Loucy (cell line): Measurements from ENCODE around the gene MYBBP1A.

Experiments used
- H2AFZ ChIP-seq: fragments of 200-600 bp; sonication (generic); 2 replicates; pipeline ENCODE4 v1.6.0; 2016; ENCODE audit warnings: antibody characterized with exemption, mild to moderate bottlenecking, low read length, moderate library complexity
- H3F3A ChIP-seq: fragments of 200-600 bp; 2 replicates; pipeline ENCODE4 v1.6.0; 2016; ENCODE audit warnings: antibody characterized with exemption, low read depth, mild to moderate bottlenecking
- H3K27me3 ChIP-seq: fragments of 200-600 bp; sonication (generic); 2 replicates; pipeline ENCODE4 v1.6.1; 2014; ENCODE audit warnings: low read length, mild to moderate bottlenecking; ENCODE audit not compliant: insufficient read depth, poor library complexity, severe bottlenecking
- H3K36me3 ChIP-seq: fragments of 200-600 bp; sonication (generic); 2 replicates; pipeline ENCODE4 v1.6.1; 2016; ENCODE audit warnings: low read length; ENCODE audit not compliant: insufficient read depth
- H3K4me1 ChIP-seq: fragments of 200-600 bp; sonication (generic); 2 replicates; pipeline ENCODE4 v1.5.1; 2014; ENCODE audit warnings: low read length, mild to moderate bottlenecking; ENCODE audit not compliant: insufficient read depth, poor library complexity, severe bottlenecking
- H3K4me2 ChIP-seq: fragments of 200-600 bp; sonication (generic); 2 replicates; pipeline ENCODE4 v1.6.0; 2014; ENCODE audit warnings: antibody characterized with exemption, low read length, low read depth, mild to moderate bottlenecking; ENCODE audit not compliant: poor library complexity, severe bottlenecking
- H3K4me3 ChIP-seq: fragments of 200-600 bp; sonication (generic); 2 replicates; pipeline ENCODE4 v1.5.1; 2014; ENCODE audit warnings: low read length, mild to moderate bottlenecking, mixed read lengths; ENCODE audit not compliant: poor library complexity, severe bottlenecking
- H3K79me2 ChIP-seq: fragments of 200-600 bp; sonication (generic); 2 replicates; pipeline ENCODE4 v1.6.1; 2014; ENCODE audit warnings: low read length; ENCODE audit not compliant: insufficient read depth
- H3K9ac ChIP-seq: fragments of 200-600 bp; sonication (generic); 2 replicates; pipeline ENCODE4 v1.6.0; 2014; ENCODE audit warnings: mild to moderate bottlenecking, low read depth, low read length, moderate library complexity; ENCODE audit not compliant: poor library complexity, severe bottlenecking
- H3K9me2 ChIP-seq: fragments of 200-600 bp; sonication (generic); replicated peaks from 2 replicates; pipeline ENCODE4 v1.6.1; 2016; ENCODE audit warnings: low read depth, low read length, mixed read lengths
- H3K9me3 ChIP-seq: fragments of 200-600 bp; sonication (generic); 2 replicates; pipeline ENCODE4 v1.6.1; 2014; ENCODE audit warnings: mild to moderate bottlenecking, antibody characterized with exemption, low read length, low read depth; ENCODE audit not compliant: insufficient read depth
- H4K20me1 ChIP-seq: fragments of 200-600 bp; sonication (generic); 2 replicates; pipeline ENCODE4 v1.6.0; 2014; ENCODE audit warnings: antibody characterized with exemption, low read length, mild to moderate bottlenecking; ENCODE audit not compliant: insufficient read depth, poor library complexity, severe bottlenecking
- CTCF ChIP-seq: fragments of 200-600 bp; sonication (generic); conservative IDR thresholded peaks from 2 replicates; pipeline ENCODE4 v1.5.1; 2014; ENCODE audit warnings: mild to moderate bottlenecking, antibody characterized with exemption, low read length
- EZH2phosphoT487 ChIP-seq: fragments of 200-600 bp; IDR thresholded peaks from 2 replicates; pipeline ENCODE4 v1.6.1; 2018; ENCODE audit warnings: antibody characterized with exemption, mild to moderate bottlenecking, moderate library complexity, borderline replicate concordance

Gene MYBBP1A

GRCh38 chr17:4548061-4548461 is 7.1 kb downstream of the MYBBP1A start:
- Histone ChIP-seq H3K9me2 (no peaks in the 10 kb centered on the region), H3F3A (no peaks in the 10 kb centered on the region), H4K20me1 (no peaks in the 10 kb centered on the region), H3K27me3 (no peaks in the 10 kb centered on the region), H3K36me3 (peaks cover 26% of the 10 kb centered on the region; the same call in 1 of the 2 replicates), H3K79me2 (peaks cover 4% of the 10 kb centered on the region; the same call in 1 of the 2 replicates), H3K9ac (no peak overlapping the region), H3K4me1 (peaks cover 6% of the 10 kb centered on the region), H3K4me3 (no peak overlapping the region), H3K9me3 (no peaks in the 10 kb centered on the region), H3K4me2 (no peak overlapping the region), H2AFZ (no peak overlapping the region)
- TF ChIP-seq EZH2phosphoT487 (no peak), CTCF (no peak)

GRCh38 chr17:4547118-4547906 is 7.9 kb downstream of the MYBBP1A start:
- Histone ChIP-seq H3K79me2 (0 out of 2 replicates have a peak, but pooled peaks cover 4% of the 10 kb centered on the region), H3K4me3 (no peak overlapping the region), H3K9me3 (no peaks in the 10 kb centered on the region), H3F3A (no peaks in the 10 kb centered on the region), H3K36me3 (peaks cover 23% of the 10 kb centered on the region; the same call in 1 of the 2 replicates), H3K4me1 (peaks cover 6% of the 10 kb centered on the region), H3K9me2 (no peaks in the 10 kb centered on the region), H4K20me1 (no peaks in the 10 kb centered on the region), H3K9ac (no peak overlapping the region), H3K27me3 (no peaks in the 10 kb centered on the region), H2AFZ (no peak overlapping the region), H3K4me2 (no peak overlapping the region)
- TF ChIP-seq EZH2phosphoT487 (no peak), CTCF (no peak)

GRCh38 chr17:4545217-4545951 is 9.8 kb downstream of the MYBBP1A start:
- no peaks in the 10 kb centered on the region for H3K9me2 ChIP-seq
- H3K79me2 ChIP-seq: no peaks in the 10 kb centered on the region
- H2AFZ ChIP-seq: no peak overlapping the region
- TF ChIP-seq CTCF (no peak), EZH2phosphoT487 (no peak)
- H3K4me3 ChIP-seq: no peak overlapping the region
- no peaks in the 10 kb centered on the region for H4K20me1 ChIP-seq
- H3K4me1 ChIP-seq: no peaks in the 10 kb centered on the region
- no peaks in the 10 kb centered on the region for H3F3A ChIP-seq
- H3K9ac ChIP-seq: no peak overlapping the region
- H3K27me3 ChIP-seq: no peaks in the 10 kb centered on the region
- no peak overlapping the region for H3K4me2 ChIP-seq
- no peaks in the 10 kb centered on the region for H3K9me3 ChIP-seq
- peaks cover 20% of the 10 kb centered on the region; the same call in 1 of the 2 replicates for H3K36me3 ChIP-seq
